Cortex of kidney (tissue), 1 donor: ENCODE data around the gene ZNF581.

Source experiments
- DNase-seq: peaks from one replicate; lab custom pipeline; 2025; lab: John Stamatoyannopoulos, UW

ZNF581 gene

GRCh38 chr19:55626350-55626749, 17.1 kb upstream of the ZNF581 start:
- DNase-seq: no peak

- no peak for DNase-seq
Measured at GRCh38 chr19:55632463-55632834, 11.0 kb upstream of the ZNF581 start.

DNA sequence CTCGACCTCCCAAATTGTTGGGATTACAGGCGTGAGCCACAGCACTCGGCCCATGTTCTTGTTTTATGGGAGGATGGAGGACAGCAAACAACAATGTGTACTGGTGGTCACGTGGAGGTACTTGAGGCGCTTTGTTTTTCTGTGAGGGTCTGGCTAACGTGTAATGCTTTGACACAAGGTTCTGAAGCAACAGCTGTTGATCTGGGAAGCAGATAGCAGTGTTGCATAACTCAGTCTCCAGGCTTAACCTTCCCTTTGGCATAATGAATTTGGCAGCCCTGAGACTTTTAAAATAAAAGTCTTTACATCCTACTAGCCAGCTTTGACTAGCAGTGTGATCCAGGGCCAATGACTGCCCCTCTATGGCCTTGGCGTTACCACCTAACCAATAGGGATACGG, 9.6 kb upstream of the ZNF581 start:
- DNase-seq: no peak

DNA sequence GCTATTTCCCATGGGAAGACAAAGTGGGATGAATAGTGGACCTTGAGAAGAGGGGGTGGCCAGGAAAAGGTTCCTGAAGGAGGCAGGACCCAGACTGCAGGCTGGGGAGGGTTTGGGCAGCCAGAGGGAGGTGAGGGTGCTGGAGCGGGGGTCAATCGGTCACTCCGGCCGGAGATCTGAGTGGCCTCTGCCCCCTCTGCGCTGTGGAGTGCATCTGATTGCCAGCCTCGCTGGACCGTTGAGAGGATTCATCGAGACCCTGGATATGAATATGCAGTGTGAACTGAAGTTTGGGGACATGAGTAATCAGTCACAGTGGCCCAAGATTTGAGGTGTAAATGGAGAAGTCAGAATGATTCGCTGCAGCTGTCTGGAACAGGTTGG, 8.1 kb upstream of the ZNF581 start:
- DNase-seq: no peak

DNA sequence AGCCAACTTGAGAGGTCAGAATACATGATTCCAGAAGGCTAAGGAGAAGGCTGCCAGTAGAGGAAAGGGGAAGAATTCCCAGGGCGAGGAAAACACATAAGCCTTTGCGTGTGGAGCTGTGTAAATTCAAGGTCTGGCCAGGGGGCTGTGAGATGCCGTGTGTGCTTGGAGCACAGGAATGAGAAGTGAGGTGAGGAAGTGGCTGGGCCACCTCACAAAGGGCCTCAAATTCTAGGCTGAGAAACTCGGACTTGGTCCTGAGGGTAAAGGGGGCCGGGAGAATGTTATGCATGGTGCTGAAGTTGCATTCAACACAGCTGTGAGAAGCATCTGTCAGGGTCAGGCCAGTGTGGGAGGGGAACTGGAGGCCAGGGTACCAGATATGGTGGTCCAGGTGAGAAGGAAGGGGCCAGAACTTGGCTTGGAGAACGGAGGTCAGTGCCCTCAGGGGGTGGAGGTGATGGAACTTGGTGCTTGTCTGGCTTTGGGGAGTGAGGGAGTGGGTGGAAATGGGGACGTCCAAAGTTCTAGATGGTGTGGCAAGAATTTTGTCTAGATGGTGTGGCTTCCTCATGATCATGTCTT, 7.5 kb upstream of the ZNF581 start:
- DNase-seq: no peak

DNA sequence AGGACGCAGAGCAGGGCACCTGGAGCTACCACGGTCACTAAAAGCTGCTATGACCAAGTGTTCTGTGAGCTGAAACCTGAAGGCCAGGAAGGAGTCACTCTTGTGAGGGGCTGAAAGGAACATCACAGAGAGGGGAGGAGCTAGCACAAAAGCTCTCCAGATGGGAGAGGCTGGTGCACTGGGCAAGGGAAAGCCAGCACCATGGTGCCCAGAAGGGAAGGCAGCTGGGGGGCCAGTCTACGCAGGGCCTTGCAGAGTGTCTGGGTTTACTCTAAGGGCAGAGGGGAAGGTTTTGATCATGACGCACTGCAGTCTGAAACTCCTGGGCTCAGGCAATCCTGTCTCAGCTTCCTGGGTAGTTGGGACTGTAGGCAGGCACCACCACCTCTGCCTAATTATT, 6.7 kb upstream of the ZNF581 start:
- no peak for DNase-seq

DNA sequence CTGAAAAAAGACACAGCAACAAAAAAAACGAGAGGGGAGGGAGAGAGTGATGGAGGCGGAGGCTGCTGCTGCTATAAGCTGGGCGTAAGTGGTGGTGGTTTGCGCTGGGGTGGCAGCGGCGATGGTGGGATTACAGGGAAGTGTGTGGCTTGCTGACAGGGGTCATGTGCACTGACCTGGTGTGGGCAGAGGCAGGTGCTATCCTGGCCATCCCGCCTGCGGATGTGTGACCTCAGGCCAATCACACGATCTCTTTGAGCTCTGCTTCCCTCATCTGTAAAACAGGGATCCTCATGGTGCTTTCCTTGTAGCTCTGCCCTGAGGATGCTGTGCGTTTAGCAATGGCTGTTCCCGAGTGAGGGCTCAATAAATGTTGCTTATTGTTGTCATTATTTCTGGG, 5.9 kb upstream of the ZNF581 start:
- DNase-seq: no peak

- no peak for DNase-seq
Measured at GRCh38 chr19:55638864-55639359, 4.5 kb upstream of the ZNF581 start.

GRCh38 chr19:55640043-55640576, 3.3 kb upstream of the ZNF581 start:
- DNase-seq: no peak

DNA sequence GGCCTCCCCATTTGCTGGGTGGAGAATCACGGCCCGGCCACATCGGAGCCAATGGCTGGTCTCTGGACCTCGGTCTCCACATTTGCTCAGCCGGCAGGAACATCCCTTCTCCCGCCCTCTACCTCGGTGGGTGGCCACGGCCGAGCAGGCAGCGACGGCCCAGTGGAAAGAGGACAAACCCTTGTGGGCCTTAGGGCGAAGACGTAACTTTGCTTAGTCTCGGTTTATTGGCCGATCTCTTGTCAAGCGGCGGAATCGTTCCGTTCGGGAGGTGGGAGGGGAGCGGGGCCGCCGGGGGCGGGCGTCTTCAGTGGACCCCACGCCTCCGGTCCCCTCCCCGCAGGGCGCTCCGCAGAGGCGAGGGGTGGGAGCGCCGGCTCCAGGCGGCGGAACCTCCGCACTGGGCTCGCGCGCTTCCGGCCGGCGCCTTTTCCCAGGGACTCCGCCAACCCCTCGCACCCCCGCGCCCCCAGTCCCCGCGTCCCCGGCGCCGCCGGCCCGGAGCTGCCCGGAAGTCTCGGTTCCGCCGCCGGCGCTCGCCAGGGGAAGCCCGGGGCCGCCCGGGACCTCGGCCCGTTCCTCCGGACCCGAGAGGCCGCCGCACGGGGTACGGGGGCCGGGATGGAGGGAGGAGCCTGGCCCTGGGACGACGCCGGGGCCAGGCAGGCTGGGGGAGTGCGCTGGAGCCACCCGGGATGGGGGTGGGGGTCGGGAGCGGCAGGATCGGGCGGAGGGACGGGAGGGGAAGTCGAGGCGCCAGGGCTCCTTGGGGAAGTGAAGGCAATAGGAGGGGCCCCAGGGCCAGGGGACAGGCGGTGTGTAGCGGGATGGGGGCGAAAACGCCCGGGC, 2.6 kb upstream of the ZNF581 start, which contains the start of gene ZNF580:
ZNF580 (plus strand) TSS at position 426 of the 849 bp plus-strand sequence. CDS start 1,507 bp downstream, outside the sequence.
- DNase-seq: no peak

DNA sequence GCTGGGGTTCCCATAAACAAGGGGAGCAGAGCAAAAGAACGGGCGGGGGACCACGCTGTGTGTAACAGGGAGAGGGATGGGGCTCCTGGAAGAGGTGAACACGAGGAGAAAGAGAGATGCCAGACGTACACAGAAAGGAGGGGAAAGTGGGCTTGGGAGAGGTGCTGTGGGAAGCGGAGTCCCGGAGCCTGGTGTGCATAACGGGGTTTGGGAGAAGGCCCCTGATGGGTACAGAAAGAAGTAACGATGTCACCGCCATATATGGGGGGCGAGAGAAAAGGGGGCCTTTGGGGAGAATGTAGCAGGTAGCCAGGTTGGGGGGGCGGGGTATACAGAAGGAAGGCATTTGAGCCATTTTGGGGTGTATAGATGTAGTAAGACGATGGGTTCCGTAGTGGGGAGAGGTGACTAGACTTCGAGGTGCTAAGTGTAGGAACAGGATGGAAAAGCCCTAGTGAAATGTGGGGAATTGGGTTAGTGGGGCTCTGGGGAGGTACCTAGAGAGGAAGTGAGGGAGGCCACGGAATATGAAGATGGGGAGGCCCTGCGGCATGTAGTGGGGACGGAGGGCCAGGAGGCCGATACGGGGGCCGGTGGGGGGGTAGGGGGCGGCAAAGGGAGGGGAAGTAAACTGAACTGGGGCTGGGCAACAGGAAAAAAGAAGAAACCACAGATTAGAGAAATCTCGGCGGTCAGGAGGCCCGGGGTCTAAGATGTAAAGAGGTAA, 1.9 kb upstream of the ZNF581 start:
- no peak for DNase-seq

GRCh38 chr19:55642153-55643002, 1.1 kb upstream of the ZNF581 start:
- no peak for DNase-seq

GRCh38 chr19:55643887-55644176, 383 bp downstream of the ZNF581 start:
- no peak for DNase-seq

- DNase-seq: no peak
Measured at GRCh38 chr19:55644191-55644833, 863 bp downstream of the ZNF581 start.

GRCh38 chr19:55644842-55645511, 1.5 kb downstream of the ZNF581 start:
- DNase-seq: no peak

DNA sequence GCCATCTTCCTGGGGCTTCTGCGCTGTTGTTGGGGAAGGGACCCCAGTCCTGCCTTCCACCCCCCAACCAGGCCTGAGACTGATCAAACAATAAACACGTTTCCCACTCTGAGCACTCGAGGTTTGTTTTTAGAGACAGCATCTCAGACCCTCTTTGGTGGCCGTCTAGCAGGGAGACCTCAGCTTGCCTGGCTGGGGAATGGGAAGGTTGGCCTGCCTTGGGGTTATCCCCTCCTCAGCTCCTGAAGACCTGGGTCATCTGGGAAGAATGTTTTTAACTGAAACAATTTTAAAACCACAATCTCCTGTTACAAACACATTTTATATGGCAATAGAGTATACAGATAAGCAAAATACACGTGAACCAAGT, 2.0 kb downstream of the ZNF581 start:
- no peak for DNase-seq

DNA sequence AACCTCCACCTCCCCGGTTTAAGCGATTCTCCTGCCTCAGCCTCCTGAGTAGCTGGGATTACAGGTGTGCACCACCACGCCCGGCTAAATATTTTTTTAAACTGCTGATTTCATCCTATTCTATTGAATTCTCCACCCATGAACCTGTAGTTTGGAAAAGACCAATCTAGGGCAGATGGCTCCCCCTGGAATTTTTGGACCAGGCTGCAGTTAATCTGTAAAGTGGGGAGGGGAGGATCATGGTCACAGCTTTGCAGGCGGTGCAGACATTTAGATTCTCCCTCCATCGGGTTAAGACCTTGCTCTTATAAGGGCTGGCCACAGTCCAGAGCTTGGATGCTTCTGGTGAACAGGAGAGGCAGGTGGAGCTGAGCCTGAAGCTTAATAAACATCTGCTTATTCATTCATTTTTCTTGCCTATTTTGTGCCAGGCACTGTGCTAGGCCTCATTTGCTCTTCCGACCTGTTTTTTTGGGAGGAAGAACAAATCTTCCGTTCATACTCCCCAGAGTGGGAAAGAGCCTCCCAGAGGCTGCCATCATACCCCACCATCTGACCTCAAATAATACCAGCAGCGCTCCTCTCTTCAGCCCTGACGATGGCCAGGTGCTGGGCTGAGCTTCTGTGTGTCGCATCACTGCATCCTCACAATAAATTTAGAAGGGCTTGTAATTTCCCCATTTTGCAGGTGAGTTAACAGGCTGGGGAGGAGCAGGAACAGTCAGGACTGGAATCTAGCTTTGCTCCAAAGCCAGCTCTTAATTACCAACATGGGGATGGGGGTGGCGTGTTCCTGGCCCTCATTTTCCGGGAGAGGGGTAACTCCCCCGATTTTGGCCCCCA, 3.7 kb downstream of the ZNF581 start:
- DNase-seq: no peak

DNA sequence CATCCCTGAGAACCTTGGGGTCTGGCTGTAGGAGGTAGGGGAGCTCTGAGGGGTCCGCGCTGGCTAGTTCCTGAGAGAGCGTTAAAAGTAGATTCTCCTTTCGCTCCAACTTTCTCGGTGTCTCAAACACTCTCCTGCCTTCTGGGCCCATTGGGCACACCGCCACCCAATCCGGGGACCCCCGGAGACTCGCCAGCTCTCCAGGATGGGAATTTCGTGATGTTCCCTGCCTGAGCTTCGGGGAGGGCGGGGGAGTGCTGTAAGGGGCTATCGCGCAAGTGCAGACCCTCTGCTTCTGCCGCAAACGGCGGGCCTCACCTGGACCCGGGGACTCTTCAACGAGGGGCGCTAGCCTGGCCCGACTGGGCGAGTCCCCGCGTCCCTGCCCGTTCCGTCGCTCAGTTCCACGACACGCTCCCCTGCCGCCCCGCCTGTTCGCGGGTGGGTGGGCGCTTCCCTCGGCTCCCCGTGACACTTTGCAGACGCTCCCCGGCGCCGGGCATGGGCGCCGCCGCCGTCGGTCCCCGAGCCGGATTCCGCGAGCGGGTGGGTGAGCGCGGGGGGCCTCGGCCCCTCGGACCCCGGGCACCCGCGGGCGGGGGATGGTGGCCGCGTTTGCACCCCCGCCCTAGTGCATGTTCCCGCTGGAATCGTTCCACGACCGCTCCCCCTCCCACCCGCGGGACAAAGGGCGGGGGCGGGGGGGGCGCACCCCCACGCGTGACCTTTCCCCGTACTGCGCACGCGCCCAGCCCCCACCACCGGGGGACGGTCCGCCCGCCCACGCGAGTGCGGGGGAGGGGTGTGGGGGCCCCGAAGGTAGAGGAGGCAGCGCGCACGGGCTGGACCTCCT, 4.5 kb downstream of the ZNF581 start, which contains the start of gene CCDC106:
CCDC106 (plus strand) TSS at position 481 of the 853 bp plus-strand sequence. CDS start 835 bp downstream, outside the sequence.
- no peak for DNase-seq
